ENCODE measurements around the gene INSIG2.

GRCh38 chr2:118046634-118047210 lies 41.5 kb upstream of the INSIG2 start:
- TF ChIP-seq POLR2A (IDR thresholded peaks at IDR 0.05; ENCODE audit: low read length), result no peak
- TF ChIP-seq GATA1 (IDR thresholded peaks at IDR 0.05; ENCODE audit: low read depth, low read length), result no peak

Data from erythroblast (primary cell).